Bronchial epithelial cell (primary cell): ENCODE data around the gene CLIP1. TPM values are rescaled to one million over a fixed set of nuclear protein-coding genes. Genes with fewer than 3 reads are reported as not detected.

Source experiments
- DNase-seq: peaks from one replicate; pipeline ENCODE4 v3.0.0-alpha.2; 2010; ENCODE audit warnings: low read depth
- FAIRE-seq: peaks from 2 replicates; lab custom pipeline; 2011; peaks lifted over from hg19 to GRCh38; lab: Jason Lieb, UNC
- H3K27me3 ChIP-seq: 2 replicates; pipeline ENCODE4 v1.5.1; 2011; ENCODE audit warnings: low read length; ENCODE audit not compliant: control insufficient read depth, insufficient read depth
- H3K36me3 ChIP-seq: 2 replicates; pipeline ENCODE4 v1.5.1; 2011; ENCODE audit warnings: low read length; ENCODE audit not compliant: control insufficient read depth, insufficient read depth
- H3K4me3 ChIP-seq: 2 replicates; pipeline ENCODE4 v1.5.1; 2011; ENCODE audit warnings: mild to moderate bottlenecking, low read depth, low read length, control low read depth
- CTCF ChIP-seq: IDR thresholded peaks from 2 replicates; pipeline ENCODE4 v1.5.1; 2011; ENCODE audit warnings: mild to moderate bottlenecking, moderate library complexity, low read length, control low read depth, inconsistent platforms; ENCODE audit not compliant: insufficient read depth, severe bottlenecking
- total RNA-seq: library from RNA; depleted of rRNA; stranded (reverse); fragments of >200 nt; gene quantifications from 2 replicates; pipeline ENCODE4 v1.2.1, GENCODE V29; 2014

Gene CLIP1
- total RNA-seq, 1 donor from 2014 or later, result 69.0 TPM

DNA sequence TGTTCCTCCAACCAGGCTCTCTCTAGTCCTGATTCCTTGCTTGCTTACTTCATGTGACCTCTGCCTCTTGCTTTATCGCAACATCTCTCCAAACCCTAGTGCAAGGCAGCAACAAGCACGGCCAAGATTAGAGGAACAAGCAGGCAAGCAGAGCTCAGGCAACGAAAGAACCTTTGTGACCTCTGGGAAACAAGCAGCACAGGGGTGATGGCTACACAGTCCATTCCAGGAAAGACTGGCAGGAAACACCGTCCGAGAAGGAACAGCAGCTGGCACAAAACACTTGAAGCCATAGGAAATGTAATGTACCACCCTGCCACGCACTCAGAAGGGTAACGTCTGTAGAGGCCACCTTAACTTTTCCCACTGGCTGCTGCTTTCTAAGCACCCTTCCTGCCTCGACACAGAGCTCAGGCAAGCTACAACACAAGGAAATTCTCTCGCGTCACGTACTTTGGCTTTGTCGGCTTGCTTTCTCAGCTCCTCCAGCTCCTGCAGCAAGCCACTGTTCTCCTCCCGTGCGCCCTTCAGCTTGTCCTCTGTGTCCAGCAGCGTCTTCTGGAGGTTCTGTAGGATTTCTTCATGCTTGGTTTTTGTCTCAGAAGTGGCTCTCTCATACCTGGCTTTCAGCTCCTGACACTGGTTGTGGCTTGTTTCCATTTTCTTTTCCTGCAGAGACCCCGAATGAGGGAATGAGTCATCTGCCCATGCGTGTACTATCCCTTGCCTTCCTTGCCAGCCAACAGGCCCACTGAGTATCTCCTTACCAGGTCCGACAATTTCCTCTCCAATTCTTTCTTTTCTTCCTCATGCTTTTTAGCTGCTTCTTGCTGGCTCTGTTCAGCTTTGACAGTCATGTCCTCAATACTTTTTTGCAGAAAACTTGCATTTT, 94.7 kb downstream of the CLIP1 start:
- FAIRE-seq (no peak), DNase-seq (no peak)
- Histone ChIP-seq H3K36me3 (peaks cover 22% of the 10 kb centered on the region), H3K4me3 (no peak overlapping the region), H3K27me3 (no peaks in the 10 kb centered on the region)
- TF ChIP-seq CTCF, result no peak

DNA sequence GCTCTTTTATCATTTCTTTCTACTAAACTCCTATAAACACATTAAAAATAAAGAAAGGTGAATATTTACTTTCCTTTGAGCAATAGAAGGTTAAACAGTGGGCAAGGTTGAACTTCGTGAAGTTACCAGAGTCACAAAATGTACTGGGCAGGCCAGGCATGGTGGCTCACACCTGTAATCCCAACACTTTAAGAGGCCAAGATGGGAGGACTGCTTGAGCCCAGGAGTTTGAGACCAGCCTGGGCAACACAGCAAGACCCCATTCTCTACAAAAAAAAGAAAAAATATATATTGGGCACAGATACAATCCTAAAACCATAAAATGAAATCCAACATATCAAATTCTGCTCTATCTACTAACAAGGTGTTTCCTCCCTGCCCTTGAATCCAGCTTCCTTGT, 95.5 kb downstream of the CLIP1 start:
- no peaks in the 10 kb centered on the region for H3K27me3 ChIP-seq
- no peak overlapping the region for H3K4me3 ChIP-seq
- no peak for TF ChIP-seq CTCF
- no peak for FAIRE-seq
- H3K36me3 ChIP-seq, result peaks cover 22% of the 10 kb centered on the region
- no peak for DNase-seq

DNA sequence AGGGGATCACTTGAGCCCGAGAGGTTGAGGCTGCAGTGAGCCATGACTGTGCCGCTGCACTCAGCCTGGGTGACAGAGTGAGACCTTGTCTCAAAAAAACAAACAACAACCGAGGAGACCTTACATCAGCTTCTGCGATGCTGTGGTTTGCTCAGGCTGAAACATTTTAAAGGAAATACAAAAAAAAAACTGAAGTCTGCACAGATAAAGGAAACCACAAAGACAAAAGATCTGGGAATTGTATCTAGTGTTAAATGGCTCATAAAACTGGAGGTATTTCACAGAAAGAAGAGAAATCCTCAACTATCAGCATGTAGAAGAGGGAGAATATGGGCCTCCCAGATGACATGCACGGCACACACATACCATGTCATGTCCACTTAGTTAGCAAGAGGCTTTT, 95.9 kb downstream of the CLIP1 start:
- FAIRE-seq (no peak), DNase-seq (no peak)
- no peak for TF ChIP-seq CTCF
- Histone ChIP-seq H3K27me3 (no peaks in the 10 kb centered on the region), H3K4me3 (no peak overlapping the region), H3K36me3 (peaks cover 22% of the 10 kb centered on the region)

GRCh38 chr12:122323311-122324019, 99.0 kb downstream of the CLIP1 start:
- FAIRE-seq, result peak; percentile 68
- no peak for TF ChIP-seq CTCF
- no peaks in the 10 kb centered on the region for H3K27me3 ChIP-seq
- no peak overlapping the region for H3K4me3 ChIP-seq
- no peak for DNase-seq
- peaks cover 24% of the 10 kb centered on the region for H3K36me3 ChIP-seq

DNA sequence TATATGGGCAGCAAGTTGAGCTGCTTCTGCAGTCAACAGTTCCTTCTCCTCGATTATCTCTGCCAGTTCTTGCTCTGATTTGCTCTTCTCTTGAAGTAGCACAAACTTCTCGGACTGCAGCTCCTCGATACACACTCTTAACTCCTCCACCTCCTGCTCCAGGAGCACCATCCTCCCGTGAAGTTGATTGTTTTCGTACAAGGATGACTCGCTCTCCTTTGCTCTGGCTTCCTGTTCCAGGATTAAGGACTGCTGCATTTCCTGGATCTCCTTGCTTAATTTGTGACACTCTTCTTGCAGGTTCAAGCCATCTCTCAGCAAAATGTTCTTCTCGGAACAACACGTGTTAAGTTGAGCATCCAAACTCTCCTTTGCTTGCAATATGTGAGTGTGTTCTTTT, 100.0 kb downstream of the CLIP1 start:
- Histone ChIP-seq H3K27me3 (no peaks in the 10 kb centered on the region), H3K4me3 (no peak overlapping the region), H3K36me3 (peaks cover 18% of the 10 kb centered on the region)
- FAIRE-seq (peak; percentile 60), DNase-seq (peak; percentile 34)
- no peak for TF ChIP-seq CTCF
